K562 (cell line): Measurements from ENCODE around the gene MYO1D.

Experiments
- BACH1 ChIP-seq: fragments of 200-800 bp; sonication (Bioruptor generic); IDR thresholded peaks from 2 replicates; pipeline ENCODE4 v1.6.1; 2016; ENCODE audit warnings: missing genetic modification characterization, missing compliant biosample characterization
- EP300 ChIP-seq: IDR thresholded peaks from 2 replicates; pipeline ENCODE4 v1.6.1; 2012; ENCODE audit warnings: low read length, improper control_type of control experiment
- GABPA ChIP-seq: fragments of 200-800 bp; sonication (Bioruptor generic); conservative IDR thresholded peaks from 2 replicates; pipeline ENCODE4 v1.6.1; 2016; ENCODE audit warnings: low read depth, missing genetic modification characterization, missing compliant biosample characterization
- TF ChIP-seq, protein P1 (sequence below), 2 experiments: fragments of 450-650 bp; formaldehyde crosslinking in 1 of 2; IDR thresholded peaks; 2 replicates each; pipeline versions ENCODE4 v1.4.0 to v1.6.1; 2014 to 2020; ENCODE audit warnings: mild to moderate bottlenecking in 2 of 2, borderline replicate concordance in 1 of 2, low read depth in 1 of 2

DNA sequence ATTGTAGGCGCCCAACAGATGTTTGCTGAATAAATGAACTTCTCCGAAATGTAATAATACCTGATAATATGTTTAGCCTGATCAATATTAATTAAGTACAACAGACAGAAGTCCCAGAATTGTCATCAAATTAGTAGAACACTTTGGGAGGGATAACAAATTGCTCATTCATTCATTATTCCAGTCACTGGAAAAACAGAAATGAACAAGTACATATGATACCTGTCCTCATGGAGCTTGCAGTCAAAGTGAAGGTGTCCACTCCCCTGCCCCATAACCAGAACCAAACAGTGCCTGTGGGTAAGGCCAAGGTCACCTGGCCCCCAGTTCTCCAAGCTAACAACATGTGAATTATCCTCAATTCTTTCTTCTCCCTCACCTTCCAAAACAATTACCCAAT, 42.8 kb downstream of the MYO1D start:
- TF ChIP-seq EP300 (no peak), GABPA (no peak), BACH1 (tag) (no peak)
- TF ChIP-seq, protein P1, sequence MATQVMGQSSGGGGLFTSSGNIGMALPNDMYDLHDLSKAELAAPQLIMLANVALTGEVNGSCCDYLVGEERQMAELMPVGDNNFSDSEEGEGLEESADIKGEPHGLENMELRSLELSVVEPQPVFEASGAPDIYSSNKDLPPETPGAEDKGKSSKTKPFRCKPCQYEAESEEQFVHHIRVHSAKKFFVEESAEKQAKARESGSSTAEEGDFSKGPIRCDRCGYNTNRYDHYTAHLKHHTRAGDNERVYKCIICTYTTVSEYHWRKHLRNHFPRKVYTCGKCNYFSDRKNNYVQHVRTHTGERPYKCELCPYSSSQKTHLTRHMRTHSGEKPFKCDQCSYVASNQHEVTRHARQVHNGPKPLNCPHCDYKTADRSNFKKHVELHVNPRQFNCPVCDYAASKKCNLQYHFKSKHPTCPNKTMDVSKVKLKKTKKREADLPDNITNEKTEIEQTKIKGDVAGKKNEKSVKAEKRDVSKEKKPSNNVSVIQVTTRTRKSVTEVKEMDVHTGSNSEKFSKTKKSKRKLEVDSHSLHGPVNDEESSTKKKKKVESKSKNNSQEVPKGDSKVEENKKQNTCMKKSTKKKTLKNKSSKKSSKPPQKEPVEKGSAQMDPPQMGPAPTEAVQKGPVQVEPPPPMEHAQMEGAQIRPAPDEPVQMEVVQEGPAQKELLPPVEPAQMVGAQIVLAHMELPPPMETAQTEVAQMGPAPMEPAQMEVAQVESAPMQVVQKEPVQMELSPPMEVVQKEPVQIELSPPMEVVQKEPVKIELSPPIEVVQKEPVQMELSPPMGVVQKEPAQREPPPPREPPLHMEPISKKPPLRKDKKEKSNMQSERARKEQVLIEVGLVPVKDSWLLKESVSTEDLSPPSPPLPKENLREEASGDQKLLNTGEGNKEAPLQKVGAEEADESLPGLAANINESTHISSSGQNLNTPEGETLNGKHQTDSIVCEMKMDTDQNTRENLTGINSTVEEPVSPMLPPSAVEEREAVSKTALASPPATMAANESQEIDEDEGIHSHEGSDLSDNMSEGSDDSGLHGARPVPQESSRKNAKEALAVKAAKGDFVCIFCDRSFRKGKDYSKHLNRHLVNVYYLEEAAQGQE (IDR thresholded peaks at IDR 0.05; ENCODE audit: borderline replicate concordance), result no peak
- TF ChIP-seq, protein P1 (CRISPR knock-in tag; IDR thresholded peaks at IDR 0.05; ENCODE audit: low read depth), result no peak
